Stimulated activated CD8-positive, alpha-beta memory T cell treated with anti-CD3 and anti-CD28 coated beads, Interleukin-2, amount 100 ng/mL, for 1 hour (primary cell): Measurements from ENCODE around the gene SPATA31A5.
"Not testable (repeated sequence)": the region's sequence is repeated elsewhere in the genome, so short reads cannot be mapped to it uniquely, and the experiment has no call there.

Experiments used
- DNase-seq, 2 donors: peaks; one replicate each; pipeline ENCODE4 v3.0.0-alpha.2; 2020; ENCODE audit warnings: low read depth in 2 of 2

Gene SPATA31A5

DNA sequence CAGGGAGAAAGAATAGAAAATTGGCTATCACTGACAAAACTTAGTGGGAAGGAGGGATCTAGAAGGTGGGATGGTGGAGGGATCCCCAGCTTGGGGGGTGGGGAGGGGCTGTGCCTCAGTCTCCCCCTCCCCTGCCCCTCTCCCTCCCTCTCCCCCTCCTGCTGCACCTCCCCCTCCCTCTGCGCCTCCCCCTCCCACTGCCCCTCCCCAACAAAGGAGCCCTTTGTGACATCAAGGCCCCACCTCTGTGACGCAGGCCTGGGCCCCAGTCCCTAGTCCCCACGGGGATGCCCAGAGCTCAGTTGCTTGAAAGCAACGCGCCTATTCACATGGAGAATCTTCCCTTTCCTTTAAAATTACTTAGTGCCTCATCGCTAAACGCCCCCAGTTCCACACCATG, at the start of gene SPATA31A5:
Gene SPATA31A5 (plus strand): TSS at position 301 of the 400 bp plus-strand sequence. CDS start 29 bp downstream, at position 330.
- not testable (repeated sequence) for DNase-seq

DNA sequence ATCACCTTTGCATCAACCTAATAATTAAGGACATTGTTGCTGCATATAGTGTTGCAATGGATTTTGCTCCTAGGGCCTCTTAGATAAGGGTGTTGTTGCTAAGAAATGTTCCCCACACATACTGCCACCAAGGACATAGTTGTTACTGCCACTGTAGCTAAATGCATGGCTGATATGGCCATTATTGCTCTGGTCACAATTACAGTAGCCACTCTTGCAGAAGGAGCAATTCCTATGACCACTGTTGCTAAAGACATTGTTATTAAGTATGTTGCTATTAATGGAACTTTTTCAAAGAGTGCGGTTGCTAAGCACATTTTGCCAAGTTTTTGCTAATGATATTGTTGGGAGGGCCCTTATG, 48.8 kb downstream of the SPATA31A5 start:
- not testable (repeated sequence) for DNase-seq

DNA sequence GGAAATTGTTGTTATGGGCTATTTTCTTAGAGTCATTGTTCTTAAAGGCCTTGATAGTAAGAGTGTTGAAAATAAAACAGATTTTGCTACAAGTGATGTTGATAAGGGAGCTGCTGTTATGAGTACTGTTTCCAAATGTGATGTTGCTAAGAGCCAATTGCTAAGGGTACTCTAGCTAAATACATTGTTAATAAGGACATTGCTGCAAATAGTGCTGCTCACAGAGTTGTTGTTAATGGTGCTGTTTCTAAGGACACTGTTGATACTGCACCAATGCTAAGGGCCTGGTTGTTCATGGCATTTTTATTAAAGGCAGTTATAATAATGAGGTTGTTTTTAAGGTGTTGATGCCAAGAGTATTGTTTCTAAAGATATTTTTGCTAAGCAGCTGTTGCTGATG, 52.2 kb downstream of the SPATA31A5 start:
- not testable (repeated sequence) for DNase-seq
